HG03520 (cell line): ENCODE measurements around the gene DGCR8.

Source experiments
- ATAC-seq: cut with Tn5 transposase; IDR thresholded peaks from one replicate; pipeline ENCODE4 v1.9.1; 2021; ENCODE audit warnings: mild to moderate bottlenecking, moderate library complexity; ENCODE audit not compliant: unreplicated experiment

Gene DGCR8

GRCh38 chr22:20135806-20136602 is 56.0 kb downstream of the DGCR8 start:
- ATAC-seq = no peak

DNA sequence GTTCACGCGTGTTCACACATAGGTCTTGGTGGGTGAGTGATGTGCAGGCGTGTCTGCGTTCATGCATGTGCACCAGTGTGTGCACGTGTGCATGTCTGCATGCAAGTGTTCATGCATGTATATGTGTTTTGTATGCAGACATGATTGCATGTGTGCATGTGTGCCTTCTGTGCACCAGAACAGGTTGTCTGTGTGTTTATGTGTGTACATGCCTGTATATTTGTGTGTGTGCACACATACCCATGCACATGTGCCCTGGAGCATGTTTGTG is 56.5 kb downstream of the DGCR8 start:
- no peak for ATAC-seq

GRCh38 chr22:20137113-20137512 is 57.1 kb downstream of the DGCR8 start:
- no peak for ATAC-seq

DNA sequence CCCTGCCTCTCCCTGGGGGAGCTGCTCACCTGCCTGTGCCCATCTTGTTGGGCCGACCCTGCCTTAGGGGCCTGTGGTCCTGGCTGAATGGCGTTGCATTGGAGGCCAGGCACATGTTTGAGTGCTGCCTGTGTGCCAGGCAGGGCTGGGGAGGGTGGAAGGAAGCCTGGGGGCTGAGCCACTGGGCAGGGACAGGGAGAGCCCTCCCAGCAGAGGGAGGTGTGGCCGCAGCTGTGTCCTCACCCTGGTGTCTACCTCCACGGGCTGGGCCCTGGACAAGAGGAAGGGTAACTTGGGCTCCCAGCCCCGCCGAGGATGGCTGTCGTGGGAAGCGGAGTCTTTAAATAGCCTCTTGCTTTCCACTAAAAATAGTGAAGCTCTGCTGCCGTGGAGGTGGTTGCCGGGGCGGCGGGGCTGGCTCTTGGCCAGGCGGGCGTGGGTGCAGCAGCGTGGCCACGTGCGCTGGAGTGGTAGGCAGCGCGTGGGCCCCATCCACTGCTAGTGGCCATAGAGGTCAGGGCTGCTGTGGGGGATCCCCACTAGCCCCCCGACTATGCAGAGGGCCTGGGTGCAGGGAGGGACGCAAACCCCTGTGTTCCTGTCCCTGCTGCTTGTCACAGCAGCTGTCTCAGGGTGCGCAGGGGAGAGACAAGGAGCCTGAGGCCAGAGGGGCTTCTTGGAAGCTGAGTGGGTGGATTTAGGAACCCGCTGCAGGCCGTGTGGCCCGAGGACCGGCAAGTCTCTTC is 57.8 kb downstream of the DGCR8 start:
- no peak for ATAC-seq

- ATAC-seq = no peak
Observed at GRCh38 chr22:20138417-20138738, 58.3 kb downstream of the DGCR8 start.

- ATAC-seq = no peak
Observed at GRCh38 chr22:20138868-20139267, 58.8 kb downstream of the DGCR8 start.

- no peak for ATAC-seq
Observed at GRCh38 chr22:20139391-20140106, 59.5 kb downstream of the DGCR8 start.

- ATAC-seq = no peak
Observed at GRCh38 chr22:20140107-20140445, 60.0 kb downstream of the DGCR8 start.

- no peak for ATAC-seq
Observed at GRCh38 chr22:20140521-20140964, 60.5 kb downstream of the DGCR8 start.

DNA sequence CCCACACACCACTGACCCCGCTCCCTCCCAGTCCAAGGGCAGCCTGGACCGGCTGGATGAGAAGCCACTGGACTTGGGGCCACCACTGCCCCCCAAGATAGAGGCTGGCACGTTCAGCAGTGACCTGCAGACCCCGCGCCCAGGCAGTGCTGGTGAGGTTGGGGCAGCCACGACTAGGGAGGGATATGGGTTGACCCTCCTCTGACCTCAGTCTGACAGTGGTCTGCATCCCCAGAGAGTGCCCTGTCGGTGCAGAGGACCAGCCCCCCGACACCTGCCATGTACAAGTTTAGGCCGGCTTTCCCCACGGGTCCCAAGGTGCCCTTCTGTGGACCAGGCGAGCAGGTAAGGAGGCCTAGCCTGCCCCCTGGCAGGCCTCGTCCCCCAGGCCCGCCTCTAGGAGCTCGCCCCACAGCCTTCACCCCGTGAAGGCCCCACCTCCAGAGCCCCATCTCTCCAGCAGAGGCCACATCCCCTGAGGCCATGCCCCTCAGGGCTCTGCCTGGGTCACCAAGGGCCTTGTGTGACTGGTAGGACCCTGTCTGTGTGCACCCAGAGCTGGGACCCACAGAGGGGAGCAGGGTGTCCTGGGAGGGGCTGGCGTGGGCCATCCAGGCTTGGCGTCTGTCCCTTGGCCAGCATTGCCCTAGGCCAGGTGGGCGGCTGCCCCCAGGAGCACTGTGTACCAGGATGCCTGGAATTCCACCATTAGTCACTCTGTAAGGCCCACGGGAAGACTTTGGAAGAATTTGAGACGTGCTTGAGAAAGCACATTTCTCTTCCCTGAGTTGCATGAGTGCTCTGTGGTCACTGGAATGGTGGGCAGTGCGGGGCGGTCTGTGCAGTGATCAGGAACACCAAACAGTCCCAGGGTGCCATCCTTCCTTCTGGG is 61.4 kb downstream of the DGCR8 start:
- ATAC-seq = no peak

- no peak for ATAC-seq
Observed at GRCh38 chr22:20142711-20143621, 62.9 kb downstream of the DGCR8 start.

DNA sequence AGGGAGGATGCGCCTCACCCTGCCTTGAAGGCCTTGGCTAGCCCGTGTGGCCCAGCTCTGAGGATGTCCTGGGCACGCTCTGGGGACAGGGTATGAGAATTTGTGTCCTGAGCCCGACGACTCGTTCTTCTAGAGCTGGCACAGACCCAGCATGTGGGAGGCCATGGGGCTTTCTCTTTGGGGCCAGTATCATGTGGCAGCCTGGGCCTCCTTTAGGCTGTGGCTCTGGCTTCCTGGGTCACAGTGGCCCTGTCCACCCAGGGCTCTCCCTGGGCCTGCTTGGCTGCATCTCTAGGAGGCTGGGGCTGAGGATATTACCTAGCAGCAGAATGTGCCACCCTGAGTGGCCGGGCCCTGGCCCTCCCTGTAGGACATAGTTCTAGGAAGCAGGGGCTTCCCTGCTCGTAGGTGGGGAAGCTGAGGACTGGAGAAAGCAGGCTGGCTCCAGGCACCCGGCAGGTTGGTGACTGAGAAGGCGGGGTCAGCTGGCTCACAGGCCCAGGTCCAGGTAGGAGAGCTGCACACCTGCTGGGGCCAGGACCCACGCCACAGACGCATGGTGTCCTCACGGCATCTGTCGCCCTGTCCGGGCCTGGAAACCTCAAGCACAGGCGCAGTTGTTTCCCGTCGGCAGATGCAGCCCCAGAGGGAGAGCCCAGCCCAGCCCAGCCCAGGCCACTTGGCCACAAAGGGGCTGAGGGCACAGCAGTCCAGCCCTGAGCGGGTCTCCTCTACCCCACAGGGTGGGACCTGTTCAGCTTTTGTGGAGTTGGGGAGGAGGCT is 64.0 kb downstream of the DGCR8 start:
- ATAC-seq = no peak

GRCh38 chr22:20145206-20145831 is 65.3 kb downstream of the DGCR8 start:
- no peak for ATAC-seq

DNA sequence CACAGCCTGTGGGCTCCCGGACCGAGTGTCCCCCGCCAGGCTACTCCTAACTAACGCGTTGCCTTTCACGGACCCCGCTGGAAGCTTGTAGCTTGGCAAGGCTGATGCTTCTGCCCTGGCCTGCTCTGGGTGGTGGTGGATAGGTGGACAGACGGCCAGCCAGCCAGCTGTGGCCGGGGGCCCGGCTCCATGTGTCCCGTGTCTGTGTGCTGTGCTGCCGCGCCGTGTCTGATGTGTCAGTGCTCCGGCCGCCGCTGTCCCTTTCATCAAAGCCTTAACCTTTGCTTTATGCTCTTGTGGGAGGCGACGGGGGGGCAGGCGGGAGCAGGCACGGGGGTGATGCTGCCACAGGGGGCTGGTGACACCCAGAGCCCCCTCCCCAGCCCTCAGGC is 65.8 kb downstream of the DGCR8 start:
- ATAC-seq = no peak

DNA sequence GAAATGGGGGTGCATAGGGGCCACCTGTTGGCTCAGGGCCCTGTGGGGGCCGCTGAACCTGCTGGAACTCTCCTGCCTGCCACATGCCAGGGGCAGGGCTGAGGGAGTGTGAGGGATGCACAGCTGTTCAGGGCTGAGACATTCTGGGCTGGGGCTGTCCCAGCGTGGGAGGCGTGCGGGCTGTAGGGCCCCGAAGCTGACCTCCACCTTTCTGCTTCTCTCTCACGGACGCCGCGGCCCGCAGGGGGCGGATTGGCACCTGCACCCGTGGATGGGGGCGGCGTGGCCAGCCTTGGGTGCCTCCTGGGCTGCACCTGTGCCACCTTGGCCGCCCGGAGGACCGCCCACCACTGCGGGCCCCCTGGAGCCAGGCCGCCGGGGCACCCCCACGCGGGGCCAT is 66.7 kb downstream of the DGCR8 start:
- no peak for ATAC-seq

GRCh38 chr22:20147237-20147988 is 67.4 kb downstream of the DGCR8 start:
- ATAC-seq = no peak

GRCh38 chr22:20148414-20148813 is 68.4 kb downstream of the DGCR8 start:
- no peak for ATAC-seq
